Measurements from ENCODE around the gene STING1.

STING1 gene

GRCh38 chr5:139460455-139460854, 22.1 kb downstream of the STING1 start:
- no peaks in the 10 kb centered on the region for H3K9me3 ChIP-seq (ENCODE audit: control insufficient read depth, low read length)
- H3K4me3 ChIP-seq (ENCODE audit: extremely low read depth, insufficient read depth, low read length, poor library complexity, severe bottlenecking), result no peak overlapping the region
- 100% methylated on average over 1 of the region's 1 CpG; no CpG with 5 or more reads in 1 of the 2 experiments for WGBS, 2 experiments (ENCODE audit: insufficient coverage in 2 of 2)
- H3K4me1 ChIP-seq (ENCODE audit: control insufficient read depth, insufficient read depth, low read length, poor library complexity, severe bottlenecking), result peaks cover 34% of the 10 kb centered on the region
- no peaks in the 10 kb centered on the region for H3K36me3 ChIP-seq (ENCODE audit: control insufficient read depth, insufficient read depth, low read length)
- H3K27ac ChIP-seq (ENCODE audit: low read depth, low read length, severe bottlenecking), result no peak overlapping the region

- peak overlapping the region; percentile 29 for H3K27ac ChIP-seq (ENCODE audit: low read depth, low read length, severe bottlenecking)
Measured at GRCh38 chr5:139459451-139459934, 23.1 kb downstream of the STING1 start.

DNA sequence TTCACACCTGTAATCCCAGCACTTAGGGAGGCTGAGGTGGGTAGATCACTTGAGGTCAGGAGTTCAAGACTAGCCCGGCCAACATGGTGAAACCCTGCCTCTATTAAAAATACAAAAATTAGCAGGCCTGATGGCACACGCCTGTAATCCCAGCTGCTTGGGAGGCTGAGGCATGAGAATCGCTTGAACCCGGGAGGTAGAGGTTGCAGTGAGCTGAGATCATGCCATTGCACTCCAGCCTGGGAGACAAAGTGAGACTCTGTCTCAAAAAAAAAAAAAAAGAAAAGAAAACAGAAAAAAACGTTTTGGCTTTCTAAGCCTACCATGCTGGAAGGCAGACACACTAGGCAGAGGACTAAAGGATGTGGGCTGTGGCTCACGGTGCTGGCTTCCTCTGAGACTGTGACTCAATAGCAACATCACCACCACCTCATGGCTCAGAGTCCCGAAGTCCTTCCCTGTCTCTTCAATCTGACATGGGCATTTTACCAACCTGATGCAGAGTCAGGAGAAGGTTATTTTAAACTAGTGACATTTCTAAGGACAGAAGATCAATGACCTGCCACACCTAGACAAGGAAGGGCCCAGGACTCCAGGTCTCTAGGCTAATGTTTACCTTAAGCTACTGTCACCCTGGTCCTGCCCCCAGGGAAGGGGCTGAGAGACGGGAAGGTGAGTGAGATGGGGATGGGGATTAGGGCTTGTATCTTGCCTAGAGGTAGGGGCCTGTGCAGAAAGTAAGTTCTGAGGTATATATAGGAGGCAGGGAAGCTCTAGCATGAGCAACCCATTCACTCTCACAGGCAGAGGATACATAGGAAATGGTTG, 23.8 kb downstream of the STING1 start:
- 84 to 100% methylated on average over 3 to 6 of the region's 8 CpGs for WGBS, 2 experiments (ENCODE audit: insufficient coverage in 2 of 2)
- no peak overlapping the region for H3K27ac ChIP-seq (ENCODE audit: low read depth, low read length, severe bottlenecking)
- peaks cover 34% of the 10 kb centered on the region for H3K4me1 ChIP-seq (ENCODE audit: control insufficient read depth, insufficient read depth, low read length, poor library complexity, severe bottlenecking)

More at GRCh38 chr5:139459451-139459934, 23.1 kb downstream of the STING1 start:
- no peak overlapping the region for H3K4me3 ChIP-seq (ENCODE audit: extremely low read depth, insufficient read depth, low read length, poor library complexity, severe bottlenecking)
- H3K36me3 ChIP-seq (ENCODE audit: control insufficient read depth, insufficient read depth, low read length), result no peaks in the 10 kb centered on the region
- 80 to 84% methylated on average over 7 to 8 of the region's 8 CpGs for WGBS, 2 experiments (ENCODE audit: insufficient coverage in 2 of 2)
- no peaks in the 10 kb centered on the region for H3K9me3 ChIP-seq (ENCODE audit: control insufficient read depth, low read length)
- peaks cover 34% of the 10 kb centered on the region for H3K4me1 ChIP-seq (ENCODE audit: control insufficient read depth, insufficient read depth, low read length, poor library complexity, severe bottlenecking)

DNA sequence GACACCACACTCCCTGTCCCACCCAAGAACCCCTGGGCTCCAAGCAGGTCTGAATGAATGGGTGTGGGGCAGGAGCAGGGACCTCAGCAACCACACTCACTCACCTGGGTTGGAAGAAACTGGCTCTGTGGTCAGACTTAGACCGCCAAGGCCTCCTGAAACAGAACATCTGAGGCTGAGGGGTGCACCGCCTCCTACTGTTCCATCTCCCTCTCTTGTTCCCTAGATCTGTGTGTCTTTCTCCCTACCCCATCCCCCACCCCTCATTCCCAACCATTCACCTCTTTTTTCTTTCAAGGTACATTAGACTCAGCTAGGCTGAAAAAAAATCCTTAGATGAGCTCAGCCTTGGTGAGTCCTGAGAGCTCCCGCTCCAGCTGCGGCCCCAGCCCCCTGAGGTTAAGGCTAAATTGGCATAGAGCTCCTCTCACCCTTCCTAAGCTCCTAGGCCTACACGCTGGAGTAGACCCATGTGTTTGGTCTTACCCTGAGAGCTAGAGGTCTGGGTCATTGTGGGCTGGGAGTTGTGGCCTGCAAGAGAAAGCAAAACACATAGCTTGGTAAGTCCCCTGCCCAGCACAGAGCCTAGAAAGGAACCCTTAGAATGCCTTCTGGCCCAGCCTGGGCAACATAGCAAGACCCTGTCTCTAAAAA, 24.8 kb downstream of the STING1 start:
- H3K4me3 ChIP-seq (ENCODE audit: extremely low read depth, insufficient read depth, low read length, poor library complexity, severe bottlenecking), result no peak overlapping the region
- no peak overlapping the region for H3K27ac ChIP-seq (ENCODE audit: low read depth, low read length, severe bottlenecking)
- peaks cover 31% of the 10 kb centered on the region for H3K4me1 ChIP-seq (ENCODE audit: control insufficient read depth, insufficient read depth, low read length, poor library complexity, severe bottlenecking)
- WGBS, 2 experiments (ENCODE audit: insufficient coverage in 2 of 2), result 90 to 97% methylated on average over 2 to 5 of the region's 5 CpGs
- no peaks in the 10 kb centered on the region for H3K36me3 ChIP-seq (ENCODE audit: control insufficient read depth, insufficient read depth, low read length)
- no peaks in the 10 kb centered on the region for H3K9me3 ChIP-seq (ENCODE audit: control insufficient read depth, low read length)

More for the DNA sequence above, 23.8 kb downstream of the STING1 start:
- Histone ChIP-seq H3K36me3 (ENCODE audit: control insufficient read depth, insufficient read depth, low read length) (no peaks in the 10 kb centered on the region), H3K4me3 (ENCODE audit: extremely low read depth, insufficient read depth, low read length, poor library complexity, severe bottlenecking) (no peak overlapping the region), H3K9me3 (ENCODE audit: control insufficient read depth, low read length) (no peaks in the 10 kb centered on the region)

DNA sequence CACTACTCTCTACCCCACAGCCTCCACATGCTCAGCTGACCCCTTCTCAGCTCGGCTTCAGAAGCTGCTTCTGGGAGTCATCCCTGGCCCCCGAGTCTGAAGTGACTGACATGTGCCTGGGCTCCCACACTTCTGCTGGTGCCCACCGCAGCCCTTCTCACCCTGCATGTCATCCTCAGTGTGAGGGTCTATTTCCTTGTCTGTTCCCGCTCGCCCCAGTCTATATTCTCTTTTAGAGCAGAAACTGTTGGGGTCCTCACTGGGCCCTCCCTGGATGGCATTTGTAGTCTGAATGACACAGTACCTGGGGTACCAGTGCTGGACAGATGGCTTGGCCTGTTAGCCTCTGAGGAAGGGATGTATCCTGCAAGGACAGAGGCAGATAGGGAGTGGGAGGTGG, 25.3 kb downstream of the STING1 start:
- 97 to 100% methylated on average over 3 to 4 of the region's 5 CpGs for WGBS, 2 experiments (ENCODE audit: insufficient coverage in 2 of 2)
- Histone ChIP-seq H3K27ac (ENCODE audit: low read depth, low read length, severe bottlenecking) (no peak overlapping the region), H3K9me3 (ENCODE audit: control insufficient read depth, low read length) (no peaks in the 10 kb centered on the region), H3K36me3 (ENCODE audit: control insufficient read depth, insufficient read depth, low read length) (no peaks in the 10 kb centered on the region), H3K4me1 (ENCODE audit: control insufficient read depth, insufficient read depth, low read length, poor library complexity, severe bottlenecking) (peaks cover 26% of the 10 kb centered on the region), H3K4me3 (ENCODE audit: extremely low read depth, insufficient read depth, low read length, poor library complexity, severe bottlenecking) (no peak overlapping the region)

DNA sequence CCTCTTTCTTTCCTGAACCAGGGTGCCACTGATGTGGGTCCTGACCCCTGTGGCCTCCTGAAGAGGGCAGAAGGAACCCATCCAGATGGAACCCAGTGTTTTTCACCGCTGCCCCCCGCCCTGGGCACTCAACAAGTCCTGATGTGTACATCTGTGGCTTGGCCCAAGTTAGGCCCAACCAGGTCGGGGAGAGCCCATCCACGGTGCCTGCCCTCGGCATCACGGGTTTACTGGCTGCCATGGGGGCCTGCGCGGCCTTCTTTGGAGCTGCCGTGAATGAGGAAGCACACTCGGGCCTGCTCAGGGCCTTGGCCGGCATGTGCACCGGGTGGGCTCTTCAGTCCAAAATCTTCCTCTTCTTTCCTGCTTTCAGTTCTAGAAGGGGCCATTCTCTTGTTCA, 25.8 kb downstream of the STING1 start:
- H3K4me3 ChIP-seq (ENCODE audit: extremely low read depth, insufficient read depth, low read length, poor library complexity, severe bottlenecking), result no peak overlapping the region
- H3K36me3 ChIP-seq (ENCODE audit: control insufficient read depth, insufficient read depth, low read length), result no peaks in the 10 kb centered on the region
- H3K9me3 ChIP-seq (ENCODE audit: control insufficient read depth, low read length), result no peaks in the 10 kb centered on the region
- no peak overlapping the region for H3K27ac ChIP-seq (ENCODE audit: low read depth, low read length, severe bottlenecking)
- 91 to 94% methylated on average over 12 of the region's 12 CpGs for WGBS, 2 experiments (ENCODE audit: insufficient coverage in 2 of 2)
- peaks cover 21% of the 10 kb centered on the region for H3K4me1 ChIP-seq (ENCODE audit: control insufficient read depth, insufficient read depth, low read length, poor library complexity, severe bottlenecking)

DNA sequence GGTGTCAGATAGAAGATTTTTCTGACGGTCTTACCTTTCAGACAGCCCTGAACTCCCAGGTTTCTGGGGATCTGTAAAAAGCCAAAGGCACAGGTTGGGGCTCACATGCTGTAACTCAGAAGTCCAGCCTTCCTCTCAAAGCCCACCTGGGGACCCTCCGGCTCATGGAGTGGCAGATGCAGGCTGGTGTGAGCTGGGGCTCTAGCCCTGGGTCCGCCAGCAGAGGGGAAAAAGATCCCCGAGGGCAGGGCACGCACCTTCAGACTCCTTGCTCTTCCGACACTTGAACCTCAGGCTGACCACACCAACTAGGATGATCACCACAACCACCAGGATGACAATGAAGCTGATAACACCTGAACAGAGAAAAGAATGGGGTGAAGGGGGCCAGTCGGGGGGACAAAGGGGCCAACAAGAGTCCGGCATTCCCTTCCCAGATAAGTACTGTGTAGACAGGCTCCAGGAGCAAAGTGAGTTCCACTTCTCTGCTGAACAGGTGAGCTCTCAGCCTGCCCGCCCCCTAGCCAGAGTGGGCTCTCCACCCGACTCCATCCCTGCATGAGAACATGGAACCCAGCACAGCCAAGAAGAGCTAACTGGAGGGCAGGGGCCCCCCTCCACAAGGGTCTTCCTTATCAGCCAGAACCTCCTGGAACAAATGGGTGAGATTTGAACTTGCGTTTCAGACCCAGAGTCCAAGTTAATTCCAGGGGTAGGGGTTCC, 27.8 kb downstream of the STING1 start:
- Histone ChIP-seq H3K36me3 (ENCODE audit: control insufficient read depth, insufficient read depth, low read length) (peaks cover 7% of the 10 kb centered on the region), H3K4me3 (ENCODE audit: extremely low read depth, insufficient read depth, low read length, poor library complexity, severe bottlenecking) (no peak overlapping the region), H3K9me3 (ENCODE audit: control insufficient read depth, low read length) (no peaks in the 10 kb centered on the region), H3K27ac (ENCODE audit: low read depth, low read length, severe bottlenecking) (no peak overlapping the region), H3K4me1 (ENCODE audit: control insufficient read depth, insufficient read depth, low read length, poor library complexity, severe bottlenecking) (peaks cover 9% of the 10 kb centered on the region)
- WGBS, 2 experiments (ENCODE audit: insufficient coverage in 2 of 2), result 84 to 87% methylated on average over 3 to 9 of the region's 11 CpGs

- Histone ChIP-seq H3K36me3 (ENCODE audit: control insufficient read depth, insufficient read depth, low read length) (peaks cover 7% of the 10 kb centered on the region), H3K4me3 (ENCODE audit: extremely low read depth, insufficient read depth, low read length, poor library complexity, severe bottlenecking) (no peak overlapping the region), H3K4me1 (ENCODE audit: control insufficient read depth, insufficient read depth, low read length, poor library complexity, severe bottlenecking) (peaks cover 2% of the 10 kb centered on the region), H3K27ac (ENCODE audit: low read depth, low read length, severe bottlenecking) (no peak overlapping the region), H3K9me3 (ENCODE audit: control insufficient read depth, low read length) (no peaks in the 10 kb centered on the region)
- WGBS, 2 experiments (ENCODE audit: insufficient coverage in 2 of 2), result 83 to 91% methylated on average over 3 of the region's 3 CpGs
Measured at GRCh38 chr5:139453683-139454567, 28.6 kb downstream of the STING1 start.

DNA sequence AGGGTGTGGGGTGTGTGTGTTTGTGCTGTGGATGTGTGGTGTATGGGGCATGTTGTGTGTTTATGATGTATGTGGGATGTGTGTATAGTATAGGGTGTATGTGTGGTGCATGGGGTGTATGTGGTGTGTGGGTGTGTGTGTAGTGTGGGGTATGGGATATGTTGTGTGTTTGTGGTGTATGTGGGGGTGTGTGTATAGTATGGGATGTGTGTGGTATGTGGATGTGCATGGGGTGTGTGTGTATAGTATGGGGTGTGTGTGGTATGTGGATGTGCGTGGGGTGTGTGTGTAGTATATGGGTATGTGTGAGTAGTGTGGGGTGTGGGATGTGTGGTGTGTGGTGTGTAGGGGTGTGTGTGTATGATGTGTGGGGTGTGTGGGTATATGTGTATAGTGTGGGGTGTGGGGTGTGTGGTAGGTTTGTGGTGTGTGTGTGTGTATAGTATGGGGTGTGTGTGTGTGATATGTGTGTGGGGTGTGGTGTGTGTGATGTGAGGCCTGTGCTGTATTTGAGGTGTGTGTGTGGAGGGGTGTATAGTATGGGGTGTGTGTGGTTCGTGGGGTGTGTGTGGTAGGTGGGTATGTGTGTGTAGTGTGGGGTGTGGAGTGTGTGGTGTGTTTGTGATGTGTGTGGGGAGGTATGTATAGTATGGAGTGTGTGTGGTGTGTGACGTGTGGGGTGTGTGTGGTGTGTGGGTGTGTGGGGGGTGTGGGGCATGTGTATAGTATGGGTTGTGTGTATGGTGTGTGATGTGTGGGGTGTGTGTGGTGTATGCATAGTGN, 30.5 kb downstream of the STING1 start:
- 50 to 77% methylated on average over 1 to 3 of the region's 3 CpGs for WGBS, 2 experiments (ENCODE audit: insufficient coverage in 2 of 2)
- Histone ChIP-seq H3K9me3 (ENCODE audit: control insufficient read depth, low read length) (no peaks in the 10 kb centered on the region), H3K4me3 (ENCODE audit: extremely low read depth, insufficient read depth, low read length, poor library complexity, severe bottlenecking) (no peak overlapping the region), H3K36me3 (ENCODE audit: control insufficient read depth, insufficient read depth, low read length) (peaks cover 11% of the 10 kb centered on the region), H3K27ac (ENCODE audit: low read depth, low read length, severe bottlenecking) (no peak overlapping the region), H3K4me1 (ENCODE audit: control insufficient read depth, insufficient read depth, low read length, poor library complexity, severe bottlenecking) (no peaks in the 10 kb centered on the region)
